ENCODE measurements around the gene GALNT2. TPM values are rescaled to one million over a fixed set of nuclear protein-coding genes. Genes with fewer than 3 reads are reported as not detected.
A peak's percentile ranks its signal among the peaks of the same experiment; 100 is the strongest.

GALNT2 gene
- total and polyA plus RNA-seq, 12 donors: 22.3 to 220 (median 85.7) TPM

- H3K4me1 ChIP-seq (replicated peaks in 1 of 2): peaks cover 6 to 30% of the 10 kb centered on the region in 2 donors
- TF ChIP-seq POLR2A (IDR thresholded peaks at IDR 0.05) (no peak), CTCF (IDR thresholded peaks at IDR 0.05) (no peak)
- whole genome bisulfite sequencing, 4 donors: 85 to 94% (median 93%) methylated on average over 7 of the region's 7 CpGs
These were observed 71.7 kb downstream of the GALNT2 start for GRCh38 chr1:230138561-230139239.

GRCh38 chr1:230139315-230139714 is 72.3 kb downstream of the GALNT2 start:
- intact Hi-C loops (cut with DNase I): no loop called here
- no peak for DNase-seq
- 86 to 100% (median 95%) methylated on average over 4 of the region's 4 CpGs for WGBS, 4 donors
- Histone ChIP-seq H3K4me1 (replicated peaks in 1 of 2) (peaks cover 6 to 35% of the 10 kb centered on the region in 2 donors), H3K9me3 (replicated peaks in 1 of 3) (no peaks in the 10 kb centered on the region), H3K27me3 (no peaks in the 10 kb centered on the region), H3K27ac (no peak overlapping the region), H3K36me3 (replicated peaks in 1 of 2) (no peaks in the 10 kb centered on the region), H3K4me3 (no peak overlapping the region)
- TF ChIP-seq CTCF (IDR thresholded peaks at IDR 0.05) (no peak), POLR2A (IDR thresholded peaks at IDR 0.05) (no peak)

More at GRCh38 chr1:230138561-230139239, 71.7 kb downstream of the GALNT2 start:
- intact Hi-C loops (cut with DNase I): no loop called here
- Histone ChIP-seq H3K4me3 (no peak overlapping the region), H3K36me3 (replicated peaks in 1 of 2) (no peaks in the 10 kb centered on the region), H3K27me3 (no peaks in the 10 kb centered on the region), H3K9me3 (replicated peaks in 1 of 3) (no peaks in the 10 kb centered on the region), H3K27ac (no peak overlapping the region)
- no peak for DNase-seq

GRCh38 chr1:230139741-230140140 is 72.7 kb downstream of the GALNT2 start:
- intact Hi-C loops (cut with DNase I): no loop called here
- no peak for TF ChIP-seq CTCF (IDR thresholded peaks at IDR 0.05)
- TF ChIP-seq POLR2A (IDR thresholded peaks at IDR 0.05): no peak
- Histone ChIP-seq H3K4me3 (no peak overlapping the region), H3K4me1 (replicated peaks in 1 of 2) (peaks cover 6 to 40% of the 10 kb centered on the region in 2 donors), H3K9me3 (replicated peaks in 1 of 3) (no peaks in the 10 kb centered on the region), H3K27me3 (no peaks in the 10 kb centered on the region), H3K27ac (peak overlapping the region in 1 of 5 donors; percentile 2), H3K36me3 (replicated peaks in 1 of 2) (no peaks in the 10 kb centered on the region)
- 87 to 99% (median 89%) methylated on average over 7 to 8 of the region's 8 CpGs for WGBS, 4 donors
- no peak for DNase-seq

GRCh38 chr1:230140221-230141020 is 73.4 kb downstream of the GALNT2 start:
- intact Hi-C loops (cut with DNase I): no loop called here
- H3K4me1 ChIP-seq (replicated peaks in 1 of 2): peaks cover 12 to 46% of the 10 kb centered on the region in 2 donors

More at GRCh38 chr1:230140221-230141020, 73.4 kb downstream of the GALNT2 start:
- 56 to 74% (median 71%) methylated on average over 10 to 12 of the region's 12 CpGs for WGBS, 4 donors
- Histone ChIP-seq H3K36me3 (replicated peaks in 1 of 2) (no peaks in the 10 kb centered on the region), H3K27me3 (no peaks in the 10 kb centered on the region), H3K9me3 (replicated peaks in 1 of 3) (no peaks in the 10 kb centered on the region), H3K27ac (peak overlapping the region in 1 of 5 donors; percentile 2), H3K4me3 (no peak overlapping the region)
- TF ChIP-seq CTCF (IDR thresholded peaks at IDR 0.05) (no peak), POLR2A (IDR thresholded peaks at IDR 0.05) (no peak)
- peak in 1 of 7 donors; percentile 76 for DNase-seq

Measured in adrenal gland (tissue), 12 donors.